ENCODE measurements around the gene PTGFRN.

PTGFRN gene

GRCh38 chr1:116991918-116992317, 82.2 kb downstream of the PTGFRN start:
- no peak for TF ChIP-seq CTCF (IDR thresholded peaks at IDR 0.05; ENCODE audit: unreplicated experiment in 3 of 3)
- H3K4me3 Mint-ChIP-seq = no peak overlapping the region

GRCh38 chr1:116993286-116993685, 83.6 kb downstream of the PTGFRN start:
- peaks cover 8% of the 10 kb centered on the region for H3K4me1 Mint-ChIP-seq
- no peak overlapping the region for H3K4me3 Mint-ChIP-seq
- H3K9me3 Mint-ChIP-seq = peaks cover 6% of the 10 kb centered on the region
- no peaks in the 10 kb centered on the region for H3K27me3 Mint-ChIP-seq (ENCODE audit: low read depth)
- H3K27ac Mint-ChIP-seq = no peak overlapping the region
- H3K36me3 Mint-ChIP-seq (ENCODE audit: low read depth) = peaks cover 65% of the 10 kb centered on the region
- no peak for TF ChIP-seq CTCF (IDR thresholded peaks at IDR 0.05; ENCODE audit: unreplicated experiment in 3 of 3)

More at GRCh38 chr1:116991918-116992317, 82.2 kb downstream of the PTGFRN start:
- H3K4me1 Mint-ChIP-seq = peaks cover 9% of the 10 kb centered on the region
- H3K36me3 Mint-ChIP-seq (ENCODE audit: low read depth) = peaks cover 69% of the 10 kb centered on the region
- no peak overlapping the region for H3K27ac Mint-ChIP-seq
- peaks cover 6% of the 10 kb centered on the region for H3K9me3 Mint-ChIP-seq
- no peaks in the 10 kb centered on the region for H3K27me3 Mint-ChIP-seq (ENCODE audit: low read depth)

GRCh38 chr1:116994411-116994810, 84.7 kb downstream of the PTGFRN start:
- TF ChIP-seq CTCF (IDR thresholded peaks at IDR 0.05; ENCODE audit: unreplicated experiment in 3 of 3) = no peak
- Mint-ChIP-seq H3K4me1 (peaks cover 8% of the 10 kb centered on the region), H3K27ac (no peak overlapping the region), H3K27me3 (ENCODE audit: low read depth) (no peaks in the 10 kb centered on the region), H3K4me3 (no peak overlapping the region), H3K9me3 (peaks cover 6% of the 10 kb centered on the region), H3K36me3 (ENCODE audit: low read depth) (peaks cover 58% of the 10 kb centered on the region)

- no peaks in the 10 kb centered on the region for H3K9me3 Mint-ChIP-seq
- no peak for TF ChIP-seq CTCF (IDR thresholded peaks at IDR 0.05; ENCODE audit: unreplicated experiment in 3 of 3)
- no peak overlapping the region for H3K4me3 Mint-ChIP-seq
- peaks cover 36% of the 10 kb centered on the region for H3K36me3 Mint-ChIP-seq (ENCODE audit: low read depth)
- H3K4me1 Mint-ChIP-seq = peaks cover 8% of the 10 kb centered on the region
- H3K27ac Mint-ChIP-seq = peak overlapping the region in 2 of 3 experiments; percentile 37 to 73
- no peaks in the 10 kb centered on the region for H3K27me3 Mint-ChIP-seq (ENCODE audit: low read depth)
Observed at GRCh38 chr1:116997066-116997465, 87.3 kb downstream of the PTGFRN start.

GRCh38 chr1:116997636-116998035, 87.9 kb downstream of the PTGFRN start:
- TF ChIP-seq CTCF (IDR thresholded peaks at IDR 0.05; ENCODE audit: unreplicated experiment in 3 of 3) = no peak
- Mint-ChIP-seq H3K27me3 (ENCODE audit: low read depth) (no peaks in the 10 kb centered on the region), H3K36me3 (ENCODE audit: low read depth) (peaks cover 30% of the 10 kb centered on the region), H3K4me1 (peaks cover 8% of the 10 kb centered on the region), H3K27ac (peak overlapping the region in 1 of 3 experiments; percentile 37), H3K4me3 (no peak overlapping the region), H3K9me3 (no peaks in the 10 kb centered on the region)

- Mint-ChIP-seq H3K9me3 (no peaks in the 10 kb centered on the region), H3K27ac (no peak overlapping the region), H3K4me3 (no peak overlapping the region), H3K27me3 (ENCODE audit: low read depth) (no peaks in the 10 kb centered on the region), H3K4me1 (peaks cover 15% of the 10 kb centered on the region), H3K36me3 (ENCODE audit: low read depth) (peaks cover 13% of the 10 kb centered on the region)
- no peak for TF ChIP-seq CTCF (IDR thresholded peaks at IDR 0.05; ENCODE audit: unreplicated experiment in 3 of 3)
Observed at GRCh38 chr1:116999596-116999995, 89.9 kb downstream of the PTGFRN start.
